NK-92 treated with Interleukin-12 subunit alpha and Interleukin-12 subunit beta, amount 100 ng/mL, for 24 hours (cell line): ENCODE data around the gene MCAT.

ENCODE experiments used
- DNase-seq: peaks from one replicate; lab custom pipeline; 2025; lab: John Stamatoyannopoulos, UW

MCAT gene

DNA sequence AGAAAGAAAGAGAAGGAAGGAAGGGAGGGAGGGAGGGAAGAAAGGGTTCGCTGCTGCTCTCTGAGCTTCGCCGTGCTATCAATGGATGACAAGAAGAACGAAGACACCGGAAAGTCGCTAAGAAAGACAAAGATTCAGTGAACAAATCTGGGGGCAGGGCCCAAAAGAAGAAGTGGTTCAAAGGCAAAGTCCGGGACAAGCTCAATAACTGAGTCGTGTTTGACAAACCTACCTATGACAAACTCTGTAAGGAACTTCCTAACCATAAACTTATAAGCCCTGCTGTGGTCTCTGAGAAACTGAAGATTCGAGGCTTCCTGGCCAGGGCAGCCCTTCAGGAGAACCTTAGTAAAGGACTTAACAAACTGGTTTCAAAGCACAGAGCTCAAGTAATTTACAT lies 51.1 kb downstream of the MCAT start:
- no peak for DNase-seq

DNA sequence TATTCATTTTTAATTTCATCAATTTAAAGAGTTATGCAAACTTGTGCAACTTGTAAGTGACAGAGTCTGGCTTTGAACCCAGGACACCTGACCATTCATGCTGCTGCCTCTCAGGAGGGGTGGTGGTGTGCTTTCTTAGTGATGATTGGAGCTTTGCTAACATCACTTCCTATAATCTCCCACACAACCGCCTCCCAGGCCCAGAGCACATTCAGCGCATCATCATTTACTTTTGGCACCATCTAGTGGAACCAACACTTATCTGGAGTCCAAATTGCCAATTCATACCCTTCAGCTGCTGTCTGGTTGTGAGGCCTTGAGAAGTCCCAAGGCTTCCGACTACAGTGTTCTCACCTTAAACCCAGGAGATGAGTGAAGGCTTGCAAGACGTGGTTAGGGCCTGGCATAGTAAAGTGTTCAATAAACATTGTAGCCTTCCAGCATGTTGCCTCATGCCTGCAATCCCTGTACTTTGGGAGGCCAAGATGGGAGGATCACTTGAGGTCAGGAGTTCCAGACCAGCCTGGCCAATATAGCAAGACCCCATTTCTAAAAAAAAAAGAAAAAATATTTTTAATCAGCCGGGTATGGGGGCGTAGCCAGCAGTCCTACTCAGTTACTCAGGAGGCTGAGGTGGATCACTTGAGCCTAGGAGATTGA lies 52.9 kb downstream of the MCAT start:
- peak; percentile 21 for DNase-seq

DNA sequence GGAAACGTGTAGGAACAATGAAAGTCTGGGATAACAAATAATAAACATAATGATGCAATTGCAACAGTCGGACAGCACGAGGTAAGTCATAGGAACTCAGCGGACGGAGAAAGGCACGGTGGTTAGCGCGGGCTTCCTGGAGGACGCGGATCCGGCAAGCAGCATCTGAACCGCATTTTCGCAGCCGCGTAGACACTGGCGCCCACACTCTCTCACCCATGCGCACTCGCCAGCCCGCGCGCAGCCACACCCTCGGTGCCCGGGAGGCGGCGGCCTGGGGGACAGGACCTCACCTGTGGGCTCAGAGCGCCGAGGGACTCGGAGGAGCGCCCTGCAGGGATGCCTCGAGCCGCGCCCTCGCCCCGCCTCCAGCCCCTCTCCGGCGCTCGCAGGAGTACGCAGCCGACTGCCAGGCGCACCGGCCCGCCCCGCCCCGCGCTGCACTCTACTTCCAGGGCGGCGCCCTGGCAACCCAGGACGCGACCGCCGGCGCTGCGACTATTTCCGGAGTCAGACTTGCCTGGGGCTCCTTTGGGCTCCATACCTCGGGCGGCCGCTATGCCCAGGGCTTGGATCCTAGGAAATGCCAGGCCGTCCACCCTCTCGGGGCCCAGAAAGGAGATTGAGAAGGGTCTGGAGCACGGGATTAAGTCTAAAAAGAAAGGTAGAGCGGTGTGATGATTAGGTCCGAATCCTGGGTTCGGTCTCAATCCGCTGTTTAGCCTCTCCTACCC lies 54.0 kb downstream of the MCAT start, which contains the start of gene TTLL1:
Gene TTLL1, minus strand, starts transcription at position 408 of the 734 bp plus-strand sequence. CDS start 13,805 bp downstream, outside the sequence.
- peak; percentile 78 for DNase-seq

- no peak for DNase-seq
Measured at GRCh38 chr22:43088627-43088983, 54.6 kb downstream of the MCAT start.

- DNase-seq = no peak
Measured at GRCh38 chr22:43085658-43086606, 57.3 kb downstream of the MCAT start.
